Endothelial cell of umbilical vein (primary cell): ENCODE results near the gene TPH1. TPM values are rescaled to one million over a fixed set of nuclear protein-coding genes. Genes with fewer than 3 reads are reported as not detected.

Experiments
- BruUV-seq: library from RNA; stranded (reverse); fragments of 400-500 nt; replicated peaks from 2 replicates; lab custom pipeline; 2021; lab: Mats Ljungman, UMichigan
- CTCF ChIA-PET: fragments of 300-600, 350-600 bp; sonication (Branson Sonifier 250); formaldehyde crosslinking; loops from one replicate; lab custom pipeline; 2021; ENCODE audit warnings: antibody characterized with exemption, inconsistent platforms; lab: Charles Lee
- POLR2A ChIA-PET: fragments of 300-600, 350-600 bp; sonication (Branson Sonifier 250); formaldehyde crosslinking; loops from one replicate; lab custom pipeline; 2021; ENCODE audit warnings: antibody characterized with exemption, inconsistent platforms; lab: Charles Lee
- DNase-seq: peaks from one replicate; pipeline ENCODE4 v3.0.0-alpha.2; 2011; ENCODE audit warnings: low read depth, low spot score
- FAIRE-seq: peaks from 2 replicates; lab custom pipeline; 2011; peaks lifted over from hg19 to GRCh38; lab: Jason Lieb, UNC
- H2AFZ ChIP-seq: 2 replicates; pipeline ENCODE4 v1.6.0; 2012; ENCODE audit warnings: low read depth, low read length, control low read depth, inconsistent platforms
- H3K27ac ChIP-seq: 2 replicates; pipeline ENCODE4 v1.5.1; 2011; ENCODE audit warnings: low read depth, mild to moderate bottlenecking, control low read depth, low read length, moderate library complexity; ENCODE audit not compliant: insufficient read depth
- H3K27me3 ChIP-seq, 2 experiments: 2 replicates each; pipeline versions ENCODE4 v1.6.0 to v1.6.1; 2011; ENCODE audit warnings: low read length in 2 of 2, mixed read lengths in 1 of 2; ENCODE audit not compliant: control insufficient read depth in 2 of 2, insufficient read depth in 2 of 2
- H3K36me3 ChIP-seq, 2 experiments: 2 replicates in 1 of 2; 3 replicates in 1 of 2; pipeline ENCODE4 v1.5.1; 2011; ENCODE audit warnings: low read length in 2 of 2, mild to moderate bottlenecking in 1 of 2, moderate library complexity in 1 of 2; ENCODE audit not compliant: control insufficient read depth in 2 of 2, insufficient read depth in 2 of 2; ENCODE audit errors: extremely low read depth in 1 of 2
- H3K4me1 ChIP-seq: 3 replicates; pipeline ENCODE4 v1.5.1; 2011; ENCODE audit warnings: mild to moderate bottlenecking, low read length; ENCODE audit not compliant: control insufficient read depth, insufficient read depth; ENCODE audit errors: extremely low read depth
- H3K4me2 ChIP-seq: 2 replicates; pipeline ENCODE4 v1.6.1; 2011; ENCODE audit warnings: low read length, control low read depth, mixed read lengths; ENCODE audit not compliant: insufficient read depth
- H3K4me3 ChIP-seq, 3 experiments: fragments of 200-600 bp in 1 of 3; sonication (generic), shearing (Covaris generic) in 1 of 3; replicated peaks in 1 of 3; 2 replicates each; pipeline ENCODE4 v1.5.1; 2011 to 2016; ENCODE audit warnings: control low read depth in 3 of 3, low read length in 3 of 3, mild to moderate bottlenecking in 2 of 3, inconsistent platforms in 1 of 3, low read depth in 1 of 3, moderate library complexity in 1 of 3; ENCODE audit not compliant: insufficient read depth in 1 of 3
- H3K79me2 ChIP-seq: 2 replicates; pipeline ENCODE4 v1.6.0; 2012; ENCODE audit warnings: low read length, inconsistent platforms; ENCODE audit not compliant: control insufficient read depth, insufficient read depth
- H3K9ac ChIP-seq: replicated peaks from 2 replicates; pipeline ENCODE3; 2011; ENCODE audit warnings: low read length, control low read depth; ENCODE audit not compliant: insufficient read depth; ENCODE audit errors: extremely low read depth
- H3K9me1 ChIP-seq: replicated peaks from 3 replicates; pipeline ENCODE4 v1.6.0; 2011; ENCODE audit warnings: mild to moderate bottlenecking, low read length; ENCODE audit not compliant: control insufficient read depth, insufficient read depth; ENCODE audit errors: extremely low read depth
- H3K9me3 ChIP-seq: replicated peaks from 2 replicates; pipeline ENCODE4 v1.5.1; 2012; ENCODE audit warnings: low read length, inconsistent platforms; ENCODE audit not compliant: control insufficient read depth, insufficient read depth
- H4K20me1 ChIP-seq: replicated peaks from 2 replicates; pipeline ENCODE3; 2011; ENCODE audit warnings: mild to moderate bottlenecking, low read length; ENCODE audit not compliant: control insufficient read depth, insufficient read depth; ENCODE audit errors: extremely low read depth
- EZH2 ChIP-seq: IDR thresholded peaks from 2 replicates; pipeline ENCODE4 v1.6.1; 2012; ENCODE audit warnings: borderline replicate concordance, low read depth, mild to moderate bottlenecking, moderate library complexity, low read length, inconsistent platforms; ENCODE audit not compliant: severe bottlenecking
- FOS ChIP-seq: IDR thresholded peaks from 2 replicates; pipeline ENCODE4 v1.6.1; 2011; ENCODE audit warnings: mild to moderate bottlenecking, low read length, moderate library complexity, borderline replicate concordance; ENCODE audit not compliant: insufficient read depth
- GATA2 ChIP-seq: IDR thresholded peaks from 2 replicates; pipeline ENCODE4 v1.7.0; 2011; ENCODE audit warnings: low read depth, mild to moderate bottlenecking, moderate library complexity, mixed read lengths, low read length; ENCODE audit not compliant: insufficient read length, insufficient read depth
- JUN ChIP-seq: IDR thresholded peaks from 2 replicates; pipeline ENCODE4 v1.6.1; 2011; ENCODE audit warnings: borderline replicate concordance, low read depth; ENCODE audit not compliant: insufficient read length, insufficient read depth
- MAX ChIP-seq: IDR thresholded peaks from 2 replicates; pipeline ENCODE4 v1.6.1; 2011; ENCODE audit not compliant: insufficient read depth, insufficient read length
- MYC ChIP-seq: IDR thresholded peaks from one replicate; pipeline ENCODE4 v1.6.1; 2011; ENCODE audit warnings: mild to moderate bottlenecking, low read depth, low read length
- POLR2A ChIP-seq: IDR thresholded peaks from 2 replicates; pipeline ENCODE4 v1.6.1; 2012; ENCODE audit warnings: low read depth, mild to moderate bottlenecking, control low read depth, low read length
- POLR2AphosphoS5 ChIP-seq: IDR thresholded peaks from 2 replicates; pipeline ENCODE4 v1.6.1; 2012; ENCODE audit warnings: low read depth, mild to moderate bottlenecking, control low read depth, low read length, moderate library complexity; ENCODE audit not compliant: insufficient read depth
- dilution Hi-C: fragments of 300-500 bp; cut with MboI; formaldehyde crosslinking; loops from one replicate; pipeline ENCODE4 v1.15.0; 2019; ENCODE audit warnings: low sequenced_read_pairs; ENCODE audit not compliant: extremely low pct_ligation_motif_present
- intact Hi-C: fragments of 100-400 bp; cut with micrococcal nuclease; formaldehyde crosslinking; loops from one replicate; pipeline ENCODE4 v1.10.0; 2022
- polyA plus RNA-seq, 4 experiments: library from polyadenylated mRNA; depleted of rRNA in 3 of 4; stranded (reverse) in 3 of 4; unstranded in 1 of 4; fragments of >200 nt; gene quantifications; 2 replicates each; pipeline versions ENCODE4 v1.2.1 to v1.2.3, GENCODE V29; 2011 to 2012; ENCODE audit warnings: missing spikeins in 1 of 4
- total RNA-seq: library from RNA; stranded (reverse); gene quantifications from 2 replicates; pipeline ENCODE4 v1.2.3, GENCODE V29; 2021
- TF ChIP-seq, protein P1 (sequence below), 2 donors: IDR thresholded peaks; 1 replicate in 1 of 2; 2 replicates in 1 of 2; pipeline ENCODE4 v1.5.1; 2011; ENCODE audit warnings: low read length in 2 of 2, mild to moderate bottlenecking in 2 of 2, moderate library complexity in 2 of 2, control low read depth in 1 of 2, inconsistent platforms in 1 of 2, low read depth in 1 of 2; ENCODE audit not compliant: insufficient read depth in 1 of 2; ENCODE audit errors: extremely low read depth in 1 of 2

TPH1 gene
- total and polyA plus RNA-seq, 2 donors (not counting 3 experiments of a cell fraction or from before 2014, with no cell fraction given) = 0.07 TPM

DNA sequence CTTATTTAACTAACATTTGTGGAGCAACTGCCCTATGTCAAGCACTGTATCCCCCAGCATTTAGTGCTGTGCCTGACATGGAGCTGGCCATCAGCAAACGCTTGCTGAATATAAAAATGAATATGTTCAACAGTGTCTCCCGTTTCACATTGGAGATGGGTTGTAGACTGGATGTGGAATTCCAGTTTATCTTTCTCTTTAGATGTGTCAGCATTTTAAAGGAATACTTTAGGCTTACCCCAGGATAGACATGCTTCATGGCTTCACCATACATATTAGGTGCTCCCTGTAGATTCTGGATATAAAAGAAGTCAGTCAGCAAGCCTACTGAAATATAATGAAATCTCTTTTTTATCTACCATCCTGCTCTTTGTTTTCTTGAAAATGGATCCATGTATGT lies 21.3 kb upstream of the TPH1 start:
- H3K9ac ChIP-seq = no peak overlapping the region
- BruUV-seq = no TSS peak
- H3K4me3 ChIP-seq = no peak overlapping the region
- TF ChIP-seq, protein P1, sequence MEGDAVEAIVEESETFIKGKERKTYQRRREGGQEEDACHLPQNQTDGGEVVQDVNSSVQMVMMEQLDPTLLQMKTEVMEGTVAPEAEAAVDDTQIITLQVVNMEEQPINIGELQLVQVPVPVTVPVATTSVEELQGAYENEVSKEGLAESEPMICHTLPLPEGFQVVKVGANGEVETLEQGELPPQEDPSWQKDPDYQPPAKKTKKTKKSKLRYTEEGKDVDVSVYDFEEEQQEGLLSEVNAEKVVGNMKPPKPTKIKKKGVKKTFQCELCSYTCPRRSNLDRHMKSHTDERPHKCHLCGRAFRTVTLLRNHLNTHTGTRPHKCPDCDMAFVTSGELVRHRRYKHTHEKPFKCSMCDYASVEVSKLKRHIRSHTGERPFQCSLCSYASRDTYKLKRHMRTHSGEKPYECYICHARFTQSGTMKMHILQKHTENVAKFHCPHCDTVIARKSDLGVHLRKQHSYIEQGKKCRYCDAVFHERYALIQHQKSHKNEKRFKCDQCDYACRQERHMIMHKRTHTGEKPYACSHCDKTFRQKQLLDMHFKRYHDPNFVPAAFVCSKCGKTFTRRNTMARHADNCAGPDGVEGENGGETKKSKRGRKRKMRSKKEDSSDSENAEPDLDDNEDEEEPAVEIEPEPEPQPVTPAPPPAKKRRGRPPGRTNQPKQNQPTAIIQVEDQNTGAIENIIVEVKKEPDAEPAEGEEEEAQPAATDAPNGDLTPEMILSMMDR (IDR thresholded peaks at IDR 0.05; ENCODE audit: extremely low read depth in 1 of 2, insufficient read depth in 1 of 2, low read depth in 1 of 2, low read length in 2 of 2) = no peak
- TF ChIP-seq GATA2 (no peak), MAX (no peak), MYC (no peak), EZH2 (no peak), FOS (no peak), JUN (no peak), POLR2AphosphoS5 (no peak), POLR2A (no peak)
- no peaks in the 10 kb centered on the region for H3K36me3 ChIP-seq
- ChIA-PET POLR2A (no interaction called here), CTCF (no interaction called here)
- DNase-seq = no peak
- no peak for FAIRE-seq
- H2AFZ ChIP-seq = no peak overlapping the region
- no peaks in the 10 kb centered on the region for H3K9me1 ChIP-seq
- no peaks in the 10 kb centered on the region for H4K20me1 ChIP-seq
- H3K27ac ChIP-seq = no peak overlapping the region
- no peak overlapping the region for H3K4me2 ChIP-seq
- H3K4me1 ChIP-seq = no peaks in the 10 kb centered on the region
- no peaks in the 10 kb centered on the region for H3K79me2 ChIP-seq
- dilution Hi-C loops (no loop called here), intact Hi-C loops (no loop called here)
- H3K27me3 ChIP-seq = no peaks in the 10 kb centered on the region
- H3K9me3 ChIP-seq = no peaks in the 10 kb centered on the region
